Natural killer cell (primary cell): ENCODE results near the gene ZNF574. TPM values are rescaled to one million over a fixed set of nuclear protein-coding genes. Genes with fewer than 3 reads are reported as not detected.

Experiments used
- ATAC-seq, 3 donors: fragments of 150-1000 bp in 2 of 3; fragments of 200-7000 bp in 1 of 3; cut with Tn5 transposase; 1 replicate in 1 of 3; 2 replicates in 2 of 3; pipeline ENCODE4 v1.10.0; 2021; ENCODE audit warnings: mild to moderate bottlenecking in 2 of 3, moderate library complexity in 2 of 3
- DNase-seq, 2 donors: peaks; one replicate each; pipeline versions ENCODE4 v3.0.0 to v3.0.0-alpha.2; 2013 to 2021; ENCODE audit warnings: mixed read lengths in 1 of 2
- H3K27ac ChIP-seq: one replicate; pipeline ENCODE4 v1.5.1; 2013; ENCODE audit warnings: mild to moderate bottlenecking, low read length
- H3K27me3 ChIP-seq: one replicate; pipeline ENCODE4 v1.6.1; 2013; ENCODE audit warnings: low read length; ENCODE audit not compliant: control insufficient read depth, insufficient read depth
- H3K36me3 ChIP-seq: one replicate; pipeline ENCODE4 v1.6.1; 2013; ENCODE audit warnings: low read length; ENCODE audit not compliant: control insufficient read depth, insufficient read depth
- H3K4me1 ChIP-seq: one replicate; pipeline ENCODE4 v1.6.1; 2013; ENCODE audit warnings: low read length; ENCODE audit not compliant: control insufficient read depth, insufficient read depth
- H3K4me3 ChIP-seq: one replicate; pipeline ENCODE4 v1.5.1; 2013; ENCODE audit warnings: low read length
- H3K9me3 ChIP-seq: one replicate; pipeline ENCODE4 v1.6.1; 2013; ENCODE audit warnings: low read length; ENCODE audit not compliant: control insufficient read depth, insufficient read depth
- H3K27ac Mint-ChIP-seq, 2 donors: one replicate each; pipeline ENCODE4 v1.8.0; 2022; ENCODE audit warnings: mild to moderate bottlenecking in 2 of 2, mixed read lengths in 2 of 2, moderate library complexity in 1 of 2
- H3K27me3 Mint-ChIP-seq, 2 donors: one replicate each; pipeline ENCODE4 v1.8.0; 2022; ENCODE audit warnings: low read depth in 2 of 2, mixed read lengths in 2 of 2
- H3K36me3 Mint-ChIP-seq: one replicate; pipeline ENCODE4 v1.8.0; 2022; ENCODE audit warnings: mixed read lengths
- H3K4me1 Mint-ChIP-seq, 2 donors: one replicate each; pipeline ENCODE4 v1.8.0; 2022; ENCODE audit warnings: mixed read lengths in 2 of 2
- H3K4me3 Mint-ChIP-seq: one replicate; pipeline ENCODE4 v1.8.0; 2022; ENCODE audit warnings: mild to moderate bottlenecking, moderate library complexity, mixed read lengths
- H3K9me3 Mint-ChIP-seq, 2 donors: one replicate each; pipeline ENCODE4 v1.8.0; 2022; ENCODE audit warnings: mixed read lengths in 2 of 2
- WGBS: methylation state at CpG from one replicate; pipeline ENCODE4 v1.1.7; 2013; ENCODE audit warnings: missing lambda C conversion rate; ENCODE audit not compliant: insufficient coverage; 5-methylcytosine and 5-hydroxymethylcytosine counted together
- intact Hi-C: fragments of 100-400 bp; cut with micrococcal nuclease; formaldehyde crosslinking; loops from one replicate; pipeline ENCODE4 v1.14.2; 2022
- total RNA-seq, 4 donors: library from RNA; stranded (reverse); fragments of 120-200 nt in 1 of 4; gene quantifications; one replicate each; pipeline versions ENCODE4 v1.2.3 to v1.2.4, GENCODE V29; 2013 to 2022
- TF ChIP-seq, protein P1 (sequence below): fragments of 200-600 bp; IDR thresholded peaks from one replicate; pipeline ENCODE4 v1.8.0; 2022; ENCODE audit warnings: antibody characterized with exemption

ZNF574 gene
- total RNA-seq, 3 donors from 2014 or later (not counting 1 experiment from before 2014, with no cell fraction given), result 21.6 to 23.7 (median 23.1) TPM

DNA sequence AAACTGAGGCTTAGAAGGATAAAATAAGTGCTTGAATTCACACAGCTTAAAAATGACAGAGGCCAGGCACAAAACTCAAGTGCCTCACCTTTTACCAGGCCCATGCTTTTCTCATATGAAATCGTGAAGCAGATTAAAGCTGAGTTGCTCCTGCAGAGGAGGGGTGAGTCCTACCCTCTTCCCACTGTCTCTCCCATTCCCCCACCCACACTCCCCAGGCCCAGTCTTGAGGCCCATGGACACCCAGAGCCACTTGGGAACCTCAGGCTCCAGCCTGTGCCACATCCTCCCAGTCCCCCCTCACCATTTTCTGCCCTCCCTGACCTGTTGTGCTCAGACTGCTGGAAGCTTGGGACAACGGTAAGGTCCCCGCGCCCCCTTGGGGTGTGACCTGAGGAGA, 17.5 kb downstream of the ZNF574 start:
- intact Hi-C loops, result no loop called here
- no peak for DNase-seq
- H3K9me3 Mint-ChIP-seq, result no peaks in the 10 kb centered on the region
- H3K27ac Mint-ChIP-seq, result no peak overlapping the region
- Histone ChIP-seq H3K4me1 (peaks cover 21% of the 10 kb centered on the region), H3K4me3 (no peak overlapping the region), H3K36me3 (peaks cover 34% of the 10 kb centered on the region), H3K9me3 (no peaks in the 10 kb centered on the region), H3K27me3 (no peaks in the 10 kb centered on the region), H3K27ac (no peak overlapping the region)
- peaks cover 12 to 36% of the 10 kb centered on the region in 2 donors for H3K4me1 Mint-ChIP-seq
- TF ChIP-seq, protein P1, sequence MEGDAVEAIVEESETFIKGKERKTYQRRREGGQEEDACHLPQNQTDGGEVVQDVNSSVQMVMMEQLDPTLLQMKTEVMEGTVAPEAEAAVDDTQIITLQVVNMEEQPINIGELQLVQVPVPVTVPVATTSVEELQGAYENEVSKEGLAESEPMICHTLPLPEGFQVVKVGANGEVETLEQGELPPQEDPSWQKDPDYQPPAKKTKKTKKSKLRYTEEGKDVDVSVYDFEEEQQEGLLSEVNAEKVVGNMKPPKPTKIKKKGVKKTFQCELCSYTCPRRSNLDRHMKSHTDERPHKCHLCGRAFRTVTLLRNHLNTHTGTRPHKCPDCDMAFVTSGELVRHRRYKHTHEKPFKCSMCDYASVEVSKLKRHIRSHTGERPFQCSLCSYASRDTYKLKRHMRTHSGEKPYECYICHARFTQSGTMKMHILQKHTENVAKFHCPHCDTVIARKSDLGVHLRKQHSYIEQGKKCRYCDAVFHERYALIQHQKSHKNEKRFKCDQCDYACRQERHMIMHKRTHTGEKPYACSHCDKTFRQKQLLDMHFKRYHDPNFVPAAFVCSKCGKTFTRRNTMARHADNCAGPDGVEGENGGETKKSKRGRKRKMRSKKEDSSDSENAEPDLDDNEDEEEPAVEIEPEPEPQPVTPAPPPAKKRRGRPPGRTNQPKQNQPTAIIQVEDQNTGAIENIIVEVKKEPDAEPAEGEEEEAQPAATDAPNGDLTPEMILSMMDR, result no peak
- ATAC-seq, result no peak
- H3K4me3 Mint-ChIP-seq, result no peak overlapping the region
- H3K27me3 Mint-ChIP-seq, result peaks cover 0 to under 1% of the 10 kb centered on the region in 2 donors
- peaks cover 5% of the 10 kb centered on the region for H3K36me3 Mint-ChIP-seq
- 94% methylated on average over 4 of the region's 4 CpGs for WGBS

DNA sequence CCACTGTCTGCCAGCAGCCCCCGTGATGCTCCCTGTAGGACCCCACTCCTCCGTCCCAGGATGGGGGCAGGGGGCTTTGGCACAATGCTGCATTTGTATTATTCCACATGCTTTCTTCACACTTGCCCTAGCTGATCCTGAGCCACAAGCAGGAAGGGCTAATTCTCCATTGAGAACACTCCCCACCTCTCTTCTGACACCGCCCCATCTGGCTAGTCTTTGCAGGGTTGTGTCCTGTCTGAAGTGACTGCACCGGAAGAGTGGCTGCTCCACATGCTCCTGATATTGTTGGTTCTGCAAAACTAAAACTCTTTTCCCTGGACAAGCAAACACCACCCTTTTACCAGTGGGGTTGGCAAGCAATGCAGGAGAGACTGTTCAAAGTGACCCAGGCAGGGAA, 18.0 kb downstream of the ZNF574 start:
- Histone ChIP-seq H3K36me3 (peaks cover 36% of the 10 kb centered on the region), H3K27me3 (no peaks in the 10 kb centered on the region), H3K4me1 (peaks cover 21% of the 10 kb centered on the region), H3K9me3 (no peaks in the 10 kb centered on the region), H3K4me3 (no peak overlapping the region), H3K27ac (no peak overlapping the region)
- intact Hi-C loops, result no loop called here
- DNase-seq (no peak), ATAC-seq (no peak)
- 95% methylated on average over 4 of the region's 4 CpGs for WGBS
- H3K4me1 Mint-ChIP-seq, result peaks cover 12 to 31% of the 10 kb centered on the region in 2 donors
- H3K9me3 Mint-ChIP-seq, result no peaks in the 10 kb centered on the region
- H3K27me3 Mint-ChIP-seq, result no peaks in the 10 kb centered on the region
- no peak overlapping the region for H3K27ac Mint-ChIP-seq
- no peak overlapping the region for H3K4me3 Mint-ChIP-seq
- TF ChIP-seq, protein P1, result no peak
- peaks cover 5% of the 10 kb centered on the region for H3K36me3 Mint-ChIP-seq

DNA sequence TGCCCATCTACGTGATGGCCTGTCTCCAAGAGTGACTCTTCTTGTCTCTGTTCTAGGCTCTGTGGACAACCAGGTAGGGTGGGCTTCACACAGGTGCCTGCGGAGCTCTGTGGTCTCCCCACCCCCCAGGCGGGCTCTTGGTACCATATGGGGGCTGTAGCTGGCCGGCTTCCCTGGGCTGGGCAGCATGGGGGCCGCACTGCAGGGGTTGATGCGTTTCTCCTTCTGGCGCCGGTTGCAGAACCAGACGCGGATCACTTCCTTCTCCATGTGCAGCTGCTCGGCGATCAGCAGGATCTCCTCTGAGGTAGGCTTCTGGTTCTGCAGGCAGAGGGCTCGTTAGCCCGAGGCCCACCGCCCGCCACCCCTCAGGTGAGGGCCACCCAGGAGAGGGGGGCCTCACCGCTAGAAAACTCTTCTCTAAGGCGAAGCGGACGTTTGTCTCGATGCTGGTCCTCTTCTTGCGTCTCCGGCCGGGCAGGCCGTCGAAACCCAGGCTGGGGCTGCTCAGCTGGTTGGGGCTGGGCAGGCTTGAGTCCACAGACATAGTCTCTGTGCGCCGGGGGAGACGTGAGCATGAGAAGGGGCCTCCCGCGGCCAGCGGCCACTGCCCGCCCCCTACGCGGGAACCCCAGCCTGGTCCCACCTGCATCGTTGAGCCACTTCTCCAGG, 19.3 kb downstream of the ZNF574 start:
- H3K27me3 Mint-ChIP-seq, result no peaks in the 10 kb centered on the region
- Histone ChIP-seq H3K27ac (no peak overlapping the region), H3K4me1 (peaks cover 16% of the 10 kb centered on the region), H3K36me3 (peaks cover 45% of the 10 kb centered on the region), H3K4me3 (no peak overlapping the region), H3K9me3 (no peaks in the 10 kb centered on the region), H3K27me3 (no peaks in the 10 kb centered on the region)
- TF ChIP-seq, protein P1, result no peak
- peaks cover 5% of the 10 kb centered on the region for H3K36me3 Mint-ChIP-seq
- no peak overlapping the region for H3K4me3 Mint-ChIP-seq
- no peak for ATAC-seq
- no peak overlapping the region for H3K27ac Mint-ChIP-seq
- intact Hi-C loops, result no loop called here
- WGBS, result 95% methylated on average over 36 of the region's 36 CpGs
- no peak for DNase-seq
- H3K9me3 Mint-ChIP-seq, result no peaks in the 10 kb centered on the region
- H3K4me1 Mint-ChIP-seq, result peaks cover 10 to 21% of the 10 kb centered on the region in 2 donors

DNA sequence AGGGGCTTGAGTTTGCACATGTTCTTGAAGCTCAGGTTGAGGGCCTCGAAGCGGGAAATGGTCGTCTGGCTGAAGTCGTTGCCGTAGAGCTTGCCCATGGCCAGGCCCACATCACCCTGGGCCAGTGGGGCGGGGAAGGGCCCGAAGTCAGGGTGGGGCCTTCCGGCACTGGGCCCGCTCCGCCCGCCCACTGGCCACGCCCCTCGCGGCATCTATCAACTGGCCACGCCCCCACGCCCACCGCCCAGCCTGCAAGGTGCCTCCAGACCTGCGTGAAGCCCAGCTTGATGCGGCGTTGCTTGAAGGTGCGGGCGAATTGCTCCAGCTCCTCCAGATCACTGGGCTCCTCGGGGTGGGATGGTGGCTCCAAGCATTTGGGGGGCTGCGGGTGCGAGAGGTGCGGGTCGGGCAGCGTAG, 19.9 kb downstream of the ZNF574 start:
- intact Hi-C loops, result no loop called here
- H3K36me3 ChIP-seq, result peaks cover 45% of the 10 kb centered on the region
- TF ChIP-seq, protein P1, result no peak
- Mint-ChIP-seq H3K27me3 (no peaks in the 10 kb centered on the region), H3K9me3 (no peaks in the 10 kb centered on the region), H3K27ac (no peak overlapping the region), H3K4me3 (no peak overlapping the region), H3K4me1 (peaks cover 4 to 16% of the 10 kb centered on the region in 2 donors), H3K36me3 (peaks cover 5% of the 10 kb centered on the region)
- H3K27ac ChIP-seq, result no peak overlapping the region
- H3K27me3 ChIP-seq, result no peaks in the 10 kb centered on the region
- 93% methylated on average over 28 of the region's 28 CpGs for WGBS
- H3K9me3 ChIP-seq, result no peaks in the 10 kb centered on the region
- DNase-seq (no peak), ATAC-seq (no peak)
- H3K4me3 ChIP-seq, result no peak overlapping the region
- peaks cover 11% of the 10 kb centered on the region for H3K4me1 ChIP-seq
